Stimulated activated CD4-positive, alpha-beta T cell treated with anti-CD3 and anti-CD28 coated beads, Interleukin-4, amount 100 ng/mL, for 24 hours (primary cell): ENCODE results near the gene RACGAP1.

Source experiments
- DNase-seq: peaks from one replicate; pipeline ENCODE4 v3.0.0-alpha.2; 2020

Gene RACGAP1

GRCh38 chr12:50025187-50026059 lies at the start of gene RACGAP1:
Gene RACGAP1 (minus strand): TSS chr12:50025494. CDS start chr12:50016715, 8,779 bp downstream.
- peak; percentile 96 for DNase-seq

GRCh38 chr12:50073712-50074111 lies 48.4 kb upstream of the RACGAP1 start:
- DNase-seq: no peak

GRCh38 chr12:50073206-50073605 lies 47.9 kb upstream of the RACGAP1 start:
- no peak for DNase-seq

GRCh38 chr12:50072198-50072907 lies 47.1 kb upstream of the RACGAP1 start:
- DNase-seq: no peak

GRCh38 chr12:50070314-50071060 lies 45.2 kb upstream of the RACGAP1 start:
- peak; percentile 73 for DNase-seq

- DNase-seq: no peak
Measured at GRCh38 chr12:50069539-50069938, 44.2 kb upstream of the RACGAP1 start.

- no peak for DNase-seq
Measured at GRCh38 chr12:50069069-50069468, 43.8 kb upstream of the RACGAP1 start.

- no peak for DNase-seq
Measured at GRCh38 chr12:50066402-50066801, 41.1 kb upstream of the RACGAP1 start.

GRCh38 chr12:50065726-50066310 lies 40.5 kb upstream of the RACGAP1 start:
- DNase-seq: no peak

- no peak for DNase-seq
Measured at GRCh38 chr12:50062728-50063460, 37.6 kb upstream of the RACGAP1 start.

- no peak for DNase-seq
Measured at GRCh38 chr12:50061946-50062686, 36.8 kb upstream of the RACGAP1 start.

- DNase-seq: no peak
Measured at GRCh38 chr12:50061171-50061570, 35.9 kb upstream of the RACGAP1 start.

- no peak for DNase-seq
Measured at GRCh38 chr12:50060120-50060468, 34.8 kb upstream of the RACGAP1 start.

- DNase-seq: peak; percentile 43
Measured at GRCh38 chr12:50059440-50060119, 34.3 kb upstream of the RACGAP1 start.

- no peak for DNase-seq
Measured at GRCh38 chr12:50058743-50059312, 33.5 kb upstream of the RACGAP1 start.

- no peak for DNase-seq
Measured at GRCh38 chr12:50057896-50058670, 32.8 kb upstream of the RACGAP1 start.

GRCh38 chr12:50057000-50057841 lies 31.9 kb upstream of the RACGAP1 start, which contains the start of gene ASIC1:
Gene ASIC1 (plus strand): TSS chr12:50057596. CDS start chr12:50058767, 1,171 bp downstream.
- peak; percentile 40 for DNase-seq

- no peak for DNase-seq
Measured at GRCh38 chr12:50056639-50056976, 31.3 kb upstream of the RACGAP1 start.
